Osteoblast (primary cell): ENCODE data around the gene UBE2C. TPM values are rescaled to one million over a fixed set of nuclear protein-coding genes. Genes with fewer than 3 reads are reported as not detected.
A peak's percentile ranks its signal among the peaks of the same experiment; 100 is the strongest.

Source experiments
- DNase-seq: peaks from one replicate; pipeline ENCODE4 v3.0.0; 2011; ENCODE audit warnings: low spot score, mixed read lengths; ENCODE audit not compliant: insufficient read length; ENCODE audit errors: missing footprints
- H2AFZ ChIP-seq: 2 replicates; pipeline ENCODE4 v1.6.0; 2011; ENCODE audit warnings: mild to moderate bottlenecking, low read length
- H3K27ac ChIP-seq: 2 replicates; pipeline ENCODE4 v1.5.1; 2011; ENCODE audit warnings: mild to moderate bottlenecking, low read depth, low read length, moderate library complexity
- H3K27me3 ChIP-seq: 2 replicates; pipeline ENCODE4 v1.6.0; 2012; ENCODE audit warnings: mild to moderate bottlenecking, control low read depth, inconsistent platforms, low read length, moderate library complexity; ENCODE audit not compliant: insufficient read depth
- H3K36me3 ChIP-seq: 2 replicates; pipeline ENCODE4 v1.5.1; 2011; ENCODE audit warnings: mild to moderate bottlenecking, low read length, control low read depth, moderate library complexity; ENCODE audit not compliant: insufficient read depth
- H3K4me1 ChIP-seq: 2 replicates; pipeline ENCODE4 v1.5.1; 2011; ENCODE audit warnings: mild to moderate bottlenecking, low read length, control low read depth, moderate library complexity; ENCODE audit not compliant: insufficient read depth
- H3K4me2 ChIP-seq: 2 replicates; pipeline ENCODE4 v1.6.0; 2011; ENCODE audit warnings: mild to moderate bottlenecking, low read length; ENCODE audit not compliant: insufficient read depth
- H3K4me3 ChIP-seq: fragments of 200-600 bp; sonication (generic); 3 replicates; pipeline ENCODE4 v1.5.1; 2012; ENCODE audit warnings: mild to moderate bottlenecking, low read length, inconsistent platforms; ENCODE audit not compliant: insufficient read depth
- H3K79me2 ChIP-seq: 2 replicates; pipeline ENCODE4 v1.6.0; 2012; ENCODE audit warnings: mild to moderate bottlenecking, low read length, control low read depth, inconsistent platforms; ENCODE audit not compliant: insufficient read depth
- H3K9me3 ChIP-seq: 2 replicates; pipeline ENCODE4 v1.5.1; 2011; ENCODE audit warnings: low read depth, low read length, control low read depth
- H4K20me1 ChIP-seq: 2 replicates; pipeline ENCODE4 v1.6.0; 2012; ENCODE audit warnings: mild to moderate bottlenecking, low read length, control low read depth; ENCODE audit not compliant: insufficient read depth
- total RNA-seq: library from RNA; depleted of rRNA; stranded (reverse); fragments of >200 nt; gene quantifications from 2 replicates; pipeline ENCODE4 v1.2.3, GENCODE V29; 2012
- TF ChIP-seq, protein P1 (sequence below): IDR thresholded peaks from 2 replicates; pipeline ENCODE4 v1.5.1; 2011; ENCODE audit warnings: mild to moderate bottlenecking, low read depth, low read length, moderate library complexity; ENCODE audit errors: extremely low read depth

The UBE2C gene
- total RNA-seq, 1 donor: 2.5 TPM

GRCh38 chr20:45840700-45841198, 28.3 kb downstream of the UBE2C start:
- H3K4me2 ChIP-seq: no peak overlapping the region
- peaks cover 3% of the 10 kb centered on the region for H3K79me2 ChIP-seq
- TF ChIP-seq, protein P1, sequence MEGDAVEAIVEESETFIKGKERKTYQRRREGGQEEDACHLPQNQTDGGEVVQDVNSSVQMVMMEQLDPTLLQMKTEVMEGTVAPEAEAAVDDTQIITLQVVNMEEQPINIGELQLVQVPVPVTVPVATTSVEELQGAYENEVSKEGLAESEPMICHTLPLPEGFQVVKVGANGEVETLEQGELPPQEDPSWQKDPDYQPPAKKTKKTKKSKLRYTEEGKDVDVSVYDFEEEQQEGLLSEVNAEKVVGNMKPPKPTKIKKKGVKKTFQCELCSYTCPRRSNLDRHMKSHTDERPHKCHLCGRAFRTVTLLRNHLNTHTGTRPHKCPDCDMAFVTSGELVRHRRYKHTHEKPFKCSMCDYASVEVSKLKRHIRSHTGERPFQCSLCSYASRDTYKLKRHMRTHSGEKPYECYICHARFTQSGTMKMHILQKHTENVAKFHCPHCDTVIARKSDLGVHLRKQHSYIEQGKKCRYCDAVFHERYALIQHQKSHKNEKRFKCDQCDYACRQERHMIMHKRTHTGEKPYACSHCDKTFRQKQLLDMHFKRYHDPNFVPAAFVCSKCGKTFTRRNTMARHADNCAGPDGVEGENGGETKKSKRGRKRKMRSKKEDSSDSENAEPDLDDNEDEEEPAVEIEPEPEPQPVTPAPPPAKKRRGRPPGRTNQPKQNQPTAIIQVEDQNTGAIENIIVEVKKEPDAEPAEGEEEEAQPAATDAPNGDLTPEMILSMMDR: no peak
- peaks cover 19% of the 10 kb centered on the region for H3K4me1 ChIP-seq
- no peaks in the 10 kb centered on the region for H3K9me3 ChIP-seq
- H3K36me3 ChIP-seq: peaks cover 55% of the 10 kb centered on the region
- H3K27me3 ChIP-seq: no peaks in the 10 kb centered on the region
- H3K27ac ChIP-seq: no peak overlapping the region
- peaks cover 15% of the 10 kb centered on the region for H4K20me1 ChIP-seq
- DNase-seq: no peak
- H2AFZ ChIP-seq: no peak overlapping the region
- H3K4me3 ChIP-seq: no peak overlapping the region

- no peak overlapping the region for H3K4me3 ChIP-seq
- H3K79me2 ChIP-seq: peaks cover 2% of the 10 kb centered on the region
- no peak overlapping the region for H3K4me2 ChIP-seq
- H3K9me3 ChIP-seq: no peaks in the 10 kb centered on the region
- H2AFZ ChIP-seq: no peak overlapping the region
- TF ChIP-seq, protein P1: no peak
- peaks cover 15% of the 10 kb centered on the region for H3K4me1 ChIP-seq
- H3K36me3 ChIP-seq: peaks cover 60% of the 10 kb centered on the region
- no peaks in the 10 kb centered on the region for H3K27me3 ChIP-seq
- peaks cover 14% of the 10 kb centered on the region for H4K20me1 ChIP-seq
- DNase-seq: no peak
- no peak overlapping the region for H3K27ac ChIP-seq
These were observed 29.1 kb downstream of the UBE2C start for GRCh38 chr20:45841407-45842129.

DNA sequence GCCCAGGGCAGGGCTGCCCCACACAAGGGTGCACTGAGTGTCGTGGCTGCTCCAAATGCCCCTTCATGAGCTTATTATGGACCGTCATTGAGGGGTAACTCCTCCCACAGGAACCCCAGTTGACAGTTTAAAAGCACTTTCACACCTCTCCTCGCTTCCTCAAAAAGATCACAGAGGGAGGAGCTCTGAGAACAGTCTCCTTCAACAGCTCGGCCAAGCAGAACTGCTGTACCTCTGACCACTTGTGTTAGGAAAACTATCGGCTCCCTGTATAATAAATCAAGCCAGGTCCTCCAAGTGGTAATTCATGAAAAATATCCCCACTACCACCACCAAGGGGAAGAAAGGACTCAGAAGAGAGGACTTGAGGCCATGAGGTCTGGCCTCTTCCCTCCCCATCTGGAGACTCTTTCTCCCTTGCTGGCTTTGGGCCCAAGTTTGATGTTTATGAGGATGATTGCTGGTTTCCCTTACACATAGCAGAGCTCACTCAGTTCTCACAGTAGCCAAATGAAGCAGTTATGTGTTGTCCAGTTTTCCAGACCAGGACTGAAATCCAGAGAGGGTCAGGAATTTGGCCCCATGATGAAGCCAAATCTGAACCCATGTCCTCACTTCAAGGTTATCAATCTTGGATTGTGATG, 29.8 kb downstream of the UBE2C start:
- H3K4me2 ChIP-seq: no peak overlapping the region
- peaks cover 11% of the 10 kb centered on the region for H3K4me1 ChIP-seq
- H4K20me1 ChIP-seq: peaks cover 7% of the 10 kb centered on the region
- H3K4me3 ChIP-seq: no peak overlapping the region
- TF ChIP-seq, protein P1: no peak
- no peaks in the 10 kb centered on the region for H3K9me3 ChIP-seq
- H3K27ac ChIP-seq: peak overlapping the region; percentile 2
- DNase-seq: peak; percentile 73
- peaks cover 57% of the 10 kb centered on the region for H3K36me3 ChIP-seq
- H2AFZ ChIP-seq: no peak overlapping the region
- no peaks in the 10 kb centered on the region for H3K27me3 ChIP-seq
- H3K79me2 ChIP-seq: peaks cover 2% of the 10 kb centered on the region

DNA sequence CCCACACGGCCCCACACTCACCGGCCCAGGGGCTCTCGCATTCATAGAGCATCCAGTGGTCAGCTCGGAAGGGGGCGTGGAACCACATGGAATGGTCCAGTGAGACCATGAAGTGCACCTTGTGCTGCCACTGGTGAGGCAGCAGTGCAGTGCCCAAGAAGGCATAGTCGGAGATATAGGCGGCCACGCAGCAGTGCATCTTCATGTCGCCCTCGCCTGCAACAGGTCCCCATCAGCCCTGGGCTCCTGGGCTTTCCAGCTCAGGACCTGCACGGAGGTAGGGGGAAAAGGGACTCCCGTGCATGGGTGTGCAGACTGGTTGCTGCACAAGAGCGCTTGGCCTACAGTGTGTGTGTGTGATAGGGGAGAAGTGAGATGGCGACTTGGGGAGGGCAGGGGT, 31.1 kb downstream of the UBE2C start:
- H3K27ac ChIP-seq: no peak overlapping the region
- H3K36me3 ChIP-seq: peaks cover 61% of the 10 kb centered on the region

More for the DNA sequence above, 31.1 kb downstream of the UBE2C start:
- peaks cover 11% of the 10 kb centered on the region for H3K4me1 ChIP-seq
- no peak overlapping the region for H3K4me3 ChIP-seq
- H2AFZ ChIP-seq: no peak overlapping the region
- peak; percentile 41 for DNase-seq
- TF ChIP-seq, protein P1: no peak
- peaks cover 5% of the 10 kb centered on the region for H4K20me1 ChIP-seq
- H3K9me3 ChIP-seq: no peaks in the 10 kb centered on the region
- H3K27me3 ChIP-seq: no peaks in the 10 kb centered on the region
- no peaks in the 10 kb centered on the region for H3K79me2 ChIP-seq
- H3K4me2 ChIP-seq: no peak overlapping the region
